Tibial nerve (tissue), 4 donors: ENCODE measurements around the gene CDC20. TPM values are rescaled to one million over a fixed set of nuclear protein-coding genes. Genes with fewer than 3 reads are reported as not detected.

Experiments used
- DNase-seq, 2 donors: peaks; one replicate each; pipeline ENCODE4 v3.0.0-alpha.2; 2019; ENCODE audit warnings: low spot score in 2 of 2
- H3K27ac ChIP-seq, 4 donors: fragments of 200-600 bp; sonication (generic) in 3 of 4; one replicate each; pipeline ENCODE4 v1.5.1; 2017 to 2019; ENCODE audit warnings: mild to moderate bottlenecking in 1 of 4
- H3K27me3 ChIP-seq, 2 donors: fragments of 200-600 bp; sonication (generic) in 1 of 2; one replicate each; pipeline versions ENCODE4 v1.5.1 to v1.6.0; 2017 to 2019
- H3K36me3 ChIP-seq, 3 donors: fragments of 200-600 bp; sonication (generic); one replicate each; pipeline ENCODE4 v1.5.1; 2018 to 2019
- H3K4me1 ChIP-seq, 4 donors: fragments of 200-600 bp; sonication (generic) in 3 of 4; one replicate each; pipeline ENCODE4 v1.5.1; 2017 to 2019
- H3K4me3 ChIP-seq, 4 donors: fragments of 200-600 bp; sonication (generic) in 3 of 4; one replicate each; pipeline ENCODE4 v1.5.1; 2017 to 2019; ENCODE audit warnings: mild to moderate bottlenecking in 1 of 4, moderate library complexity in 1 of 4
- H3K9me3 ChIP-seq, 4 donors: fragments of 200-600 bp; sonication (generic) in 3 of 4; one replicate each; pipeline ENCODE4 v1.5.1; 2017 to 2019
- CTCF ChIP-seq, 5 experiments: fragments of 200-600 bp in 3 of 5; fragments of 450-650 bp in 2 of 5; sonication (generic) in 3 of 5; IDR thresholded peaks; one replicate each; pipeline ENCODE4 v1.5.1; 2016 to 2019; ENCODE audit warnings: antibody characterized with exemption in 5 of 5, mild to moderate bottlenecking in 3 of 5, moderate library complexity in 2 of 5
- EP300 ChIP-seq, 2 donors: sonication (generic); formaldehyde crosslinking; IDR thresholded peaks; one replicate each; pipeline ENCODE4 v1.6.1; 2017; ENCODE audit warnings: antibody characterized with exemption in 2 of 2, mild to moderate bottlenecking in 1 of 2
- POLR2A ChIP-seq, 2 donors: fragments of 450-650 bp; IDR thresholded peaks; one replicate each; pipeline ENCODE4 v1.6.1; 2017; ENCODE audit warnings: antibody characterized with exemption in 2 of 2, mild to moderate bottlenecking in 2 of 2, moderate library complexity in 2 of 2
- WGBS, 2 donors: methylation state at CpG; one replicate each; pipeline ENCODE4 v1.1.5; 2018; 5-methylcytosine and 5-hydroxymethylcytosine counted together
- total RNA-seq, 4 donors: library from RNA; depleted of rRNA; stranded (reverse); fragments of >200 nt; gene quantifications; one replicate each; pipeline ENCODE4 v1.1.0, GENCODE V29; 2016

The CDC20 gene
- total RNA-seq, 4 donors from 2014 or later: 0.42 to 3.5 (median 1.5) TPM

GRCh38 chr1:43319288-43319687, 39.5 kb upstream of the CDC20 start:
- TF ChIP-seq EP300 (IDR thresholded peaks at IDR 0.05): no peak
- no peak for TF ChIP-seq CTCF (IDR thresholded peaks at IDR 0.05)
- no peak for TF ChIP-seq POLR2A (IDR thresholded peaks at IDR 0.05)
- Histone ChIP-seq H3K27me3 (no peaks in the 10 kb centered on the region), H3K27ac (no peak overlapping the region), H3K4me1 (peaks cover 0 to 30% (median 2%) of the 10 kb centered on the region in 4 donors), H3K9me3 (peaks cover 0 to 3% (median 0%) of the 10 kb centered on the region in 4 donors), H3K4me3 (no peak overlapping the region), H3K36me3 (peaks cover 0 to 17% (median 0%) of the 10 kb centered on the region in 3 donors)
- WGBS, 2 donors: 92 to 94% methylated on average over 5 of the region's 5 CpGs
- DNase-seq: no peak

GRCh38 chr1:43319766-43320165, 39.0 kb upstream of the CDC20 start:
- no peak overlapping the region for H3K4me3 ChIP-seq
- H3K4me1 ChIP-seq: peaks cover 0 to 29% (median 2%) of the 10 kb centered on the region in 4 donors
- peaks cover 0 to 22% (median 0%) of the 10 kb centered on the region in 3 donors for H3K36me3 ChIP-seq
- H3K27me3 ChIP-seq: no peaks in the 10 kb centered on the region
- no peak for TF ChIP-seq EP300 (IDR thresholded peaks at IDR 0.05)
- no peak for TF ChIP-seq CTCF (IDR thresholded peaks at IDR 0.05)
- no peak for TF ChIP-seq POLR2A (IDR thresholded peaks at IDR 0.05)
- H3K9me3 ChIP-seq: peaks cover 0 to 8% (median 0%) of the 10 kb centered on the region in 4 donors
- WGBS, 2 donors: 88 to 97% methylated on average over 2 to 3 of the region's 3 CpGs
- DNase-seq: no peak
- no peak overlapping the region for H3K27ac ChIP-seq

- Histone ChIP-seq H3K36me3 (peaks cover 0 to 25% (median 0%) of the 10 kb centered on the region in 3 donors), H3K27me3 (no peaks in the 10 kb centered on the region), H3K27ac (no peak overlapping the region), H3K4me3 (no peak overlapping the region), H3K9me3 (peaks cover 0 to 23% (median 0%) of the 10 kb centered on the region in 4 donors), H3K4me1 (peaks cover 0 to 12% (median 0%) of the 10 kb centered on the region in 4 donors)
- no peak for DNase-seq
- WGBS, 2 donors: 84 to 90% methylated on average over 16 of the region's 16 CpGs
- TF ChIP-seq POLR2A (IDR thresholded peaks at IDR 0.05): no peak
Observed at GRCh38 chr1:43321331-43321891, 37.4 kb upstream of the CDC20 start.

GRCh38 chr1:43322506-43322905, 36.3 kb upstream of the CDC20 start:
- TF ChIP-seq POLR2A (IDR thresholded peaks at IDR 0.05) (no peak), CTCF (IDR thresholded peaks at IDR 0.05) (no peak), EP300 (IDR thresholded peaks at IDR 0.05) (no peak)
- Histone ChIP-seq H3K9me3 (peaks cover 0 to 27% (median 0%) of the 10 kb centered on the region in 4 donors), H3K27ac (no peak overlapping the region), H3K4me1 (peaks cover 0 to 5% (median 0%) of the 10 kb centered on the region in 4 donors), H3K36me3 (peaks cover 0 to 25% (median 0%) of the 10 kb centered on the region in 3 donors), H3K27me3 (no peaks in the 10 kb centered on the region), H3K4me3 (no peak overlapping the region)
- 86 to 94% methylated on average over 5 of the region's 5 CpGs for WGBS, 2 donors
- DNase-seq: no peak

GRCh38 chr1:43324810-43325209, 34.0 kb upstream of the CDC20 start:
- H3K4me1 ChIP-seq: peaks cover 0 to 4% (median 1%) of the 10 kb centered on the region in 4 donors
- no peak for DNase-seq
- peaks cover 0 to 34% (median 0%) of the 10 kb centered on the region in 4 donors for H3K9me3 ChIP-seq
- no peak overlapping the region for H3K27ac ChIP-seq
- WGBS, 2 donors: 91 to 100% methylated on average over 1 of the region's 1 CpG
- peaks cover 0 to 25% (median 0%) of the 10 kb centered on the region in 3 donors for H3K36me3 ChIP-seq
- no peak for TF ChIP-seq POLR2A (IDR thresholded peaks at IDR 0.05)
- no peak for TF ChIP-seq CTCF (IDR thresholded peaks at IDR 0.05)
- no peak for TF ChIP-seq EP300 (IDR thresholded peaks at IDR 0.05)
- no peaks in the 10 kb centered on the region for H3K27me3 ChIP-seq
- H3K4me3 ChIP-seq: no peak overlapping the region
